Loucy (cell line): ENCODE measurements around the gene PRIMA1.

Experiments used
- H2AFZ ChIP-seq: fragments of 200-600 bp; sonication (generic); 2 replicates; pipeline ENCODE4 v1.6.0; 2016; ENCODE audit warnings: antibody characterized with exemption, mild to moderate bottlenecking, low read length, moderate library complexity
- H3F3A ChIP-seq: fragments of 200-600 bp; 2 replicates; pipeline ENCODE4 v1.6.0; 2016; ENCODE audit warnings: antibody characterized with exemption, low read depth, mild to moderate bottlenecking
- H3K27me3 ChIP-seq: fragments of 200-600 bp; sonication (generic); 2 replicates; pipeline ENCODE4 v1.6.1; 2014; ENCODE audit warnings: low read length, mild to moderate bottlenecking; ENCODE audit not compliant: insufficient read depth, poor library complexity, severe bottlenecking
- H3K36me3 ChIP-seq: fragments of 200-600 bp; sonication (generic); 2 replicates; pipeline ENCODE4 v1.6.1; 2016; ENCODE audit warnings: low read length; ENCODE audit not compliant: insufficient read depth
- H3K4me1 ChIP-seq: fragments of 200-600 bp; sonication (generic); 2 replicates; pipeline ENCODE4 v1.5.1; 2014; ENCODE audit warnings: low read length, mild to moderate bottlenecking; ENCODE audit not compliant: insufficient read depth, poor library complexity, severe bottlenecking
- H3K4me2 ChIP-seq: fragments of 200-600 bp; sonication (generic); 2 replicates; pipeline ENCODE4 v1.6.0; 2014; ENCODE audit warnings: antibody characterized with exemption, low read length, low read depth, mild to moderate bottlenecking; ENCODE audit not compliant: poor library complexity, severe bottlenecking
- H3K4me3 ChIP-seq: fragments of 200-600 bp; sonication (generic); 2 replicates; pipeline ENCODE4 v1.5.1; 2014; ENCODE audit warnings: low read length, mild to moderate bottlenecking, mixed read lengths; ENCODE audit not compliant: poor library complexity, severe bottlenecking
- H3K79me2 ChIP-seq: fragments of 200-600 bp; sonication (generic); 2 replicates; pipeline ENCODE4 v1.6.1; 2014; ENCODE audit warnings: low read length; ENCODE audit not compliant: insufficient read depth
- H3K9ac ChIP-seq: fragments of 200-600 bp; sonication (generic); 2 replicates; pipeline ENCODE4 v1.6.0; 2014; ENCODE audit warnings: mild to moderate bottlenecking, low read depth, low read length, moderate library complexity; ENCODE audit not compliant: poor library complexity, severe bottlenecking
- H3K9me2 ChIP-seq: fragments of 200-600 bp; sonication (generic); replicated peaks from 2 replicates; pipeline ENCODE4 v1.6.1; 2016; ENCODE audit warnings: low read depth, low read length, mixed read lengths
- H3K9me3 ChIP-seq: fragments of 200-600 bp; sonication (generic); 2 replicates; pipeline ENCODE4 v1.6.1; 2014; ENCODE audit warnings: mild to moderate bottlenecking, antibody characterized with exemption, low read length, low read depth; ENCODE audit not compliant: insufficient read depth
- H4K20me1 ChIP-seq: fragments of 200-600 bp; sonication (generic); 2 replicates; pipeline ENCODE4 v1.6.0; 2014; ENCODE audit warnings: antibody characterized with exemption, low read length, mild to moderate bottlenecking; ENCODE audit not compliant: insufficient read depth, poor library complexity, severe bottlenecking
- CTCF ChIP-seq: fragments of 200-600 bp; sonication (generic); conservative IDR thresholded peaks from 2 replicates; pipeline ENCODE4 v1.5.1; 2014; ENCODE audit warnings: mild to moderate bottlenecking, antibody characterized with exemption, low read length
- EZH2phosphoT487 ChIP-seq: fragments of 200-600 bp; IDR thresholded peaks from 2 replicates; pipeline ENCODE4 v1.6.1; 2018; ENCODE audit warnings: antibody characterized with exemption, mild to moderate bottlenecking, moderate library complexity, borderline replicate concordance

PRIMA1 gene

DNA sequence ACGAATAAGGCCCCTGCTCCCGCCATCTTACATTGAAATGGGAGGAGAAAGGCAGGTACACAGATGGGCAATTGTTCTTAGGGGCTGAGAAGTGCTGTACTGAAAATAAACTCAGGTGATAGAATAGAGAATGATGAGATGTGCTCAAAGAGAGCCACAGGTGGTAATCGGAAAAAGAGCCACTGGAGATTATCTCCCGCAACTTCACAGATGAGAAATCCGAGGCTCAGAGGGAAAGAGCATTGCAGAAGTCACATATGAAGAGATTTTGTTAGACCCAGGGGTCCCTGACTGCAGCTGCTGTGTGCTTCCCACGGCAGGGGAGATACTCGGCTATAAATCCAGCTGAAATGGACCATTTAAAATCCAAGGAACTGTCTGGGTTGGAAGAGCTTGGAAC is 73.7 kb downstream of the PRIMA1 start:
- no peaks in the 10 kb centered on the region for H3K4me1 ChIP-seq
- H3K9ac ChIP-seq, result no peak overlapping the region
- H3K9me2 ChIP-seq, result no peaks in the 10 kb centered on the region
- no peaks in the 10 kb centered on the region for H3K36me3 ChIP-seq
- TF ChIP-seq CTCF (no peak), EZH2phosphoT487 (no peak)
- H3F3A ChIP-seq, result no peaks in the 10 kb centered on the region
- no peaks in the 10 kb centered on the region for H3K9me3 ChIP-seq
- no peak overlapping the region for H2AFZ ChIP-seq
- H3K4me3 ChIP-seq, result no peak overlapping the region
- H3K79me2 ChIP-seq, result no peaks in the 10 kb centered on the region
- no peaks in the 10 kb centered on the region for H4K20me1 ChIP-seq
- no peak overlapping the region for H3K4me2 ChIP-seq
- H3K27me3 ChIP-seq, result no peaks in the 10 kb centered on the region

- Histone ChIP-seq H3K9me3 (no peaks in the 10 kb centered on the region), H3F3A (no peaks in the 10 kb centered on the region), H3K36me3 (no peaks in the 10 kb centered on the region)
These were observed 74.4 kb downstream of the PRIMA1 start for GRCh38 chr14:93713726-93714405.

DNA sequence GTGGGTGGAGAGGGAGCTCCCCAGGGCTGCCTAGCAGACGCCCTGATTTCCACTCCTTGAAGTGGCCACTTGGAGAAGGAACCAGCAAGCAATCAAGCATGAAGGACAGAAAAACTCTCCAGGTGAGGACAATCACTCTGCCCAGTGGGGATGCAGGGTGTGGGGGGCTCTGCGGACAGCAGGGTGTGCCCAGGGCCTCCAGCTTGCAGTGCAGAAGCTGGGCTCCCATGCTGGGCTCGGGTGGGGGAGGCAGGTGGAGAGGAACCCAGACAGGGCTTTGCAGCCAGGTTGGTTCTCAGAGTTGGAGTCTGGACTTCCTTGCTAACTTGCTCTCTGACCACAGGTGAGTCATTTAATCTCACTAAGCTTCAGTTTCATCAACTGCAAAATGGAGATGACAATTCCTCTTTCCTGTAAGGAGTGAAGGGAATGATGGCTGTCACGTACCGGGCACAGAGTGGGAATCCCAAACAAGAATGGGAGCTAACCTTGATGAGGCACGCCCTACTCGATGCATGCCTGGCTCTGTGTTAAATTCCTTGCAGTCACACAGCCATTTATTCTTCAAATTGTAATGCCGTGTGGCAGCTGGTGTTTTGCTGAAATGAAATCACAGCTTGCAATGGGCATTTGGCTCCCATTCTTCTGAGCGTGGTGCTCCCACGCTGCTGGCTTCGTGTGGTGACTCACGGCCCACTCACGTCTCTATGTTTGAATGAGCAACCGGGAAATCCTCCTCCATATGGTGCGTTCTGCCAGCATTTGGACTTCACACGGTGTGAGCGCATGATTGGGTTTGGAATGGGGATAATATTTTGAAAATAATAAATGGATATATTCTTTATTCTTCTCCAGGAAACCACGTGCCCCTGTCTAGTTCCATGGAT is 75.2 kb downstream of the PRIMA1 start:
- Histone ChIP-seq H2AFZ (no peak overlapping the region), H3K27me3 (no peaks in the 10 kb centered on the region), H3K4me2 (no peak overlapping the region), H3K9ac (no peak overlapping the region), H3K4me1 (no peaks in the 10 kb centered on the region), H3F3A (no peaks in the 10 kb centered on the region), H3K4me3 (no peak overlapping the region), H4K20me1 (no peaks in the 10 kb centered on the region), H3K9me3 (no peaks in the 10 kb centered on the region), H3K9me2 (no peaks in the 10 kb centered on the region), H3K79me2 (no peaks in the 10 kb centered on the region), H3K36me3 (no peaks in the 10 kb centered on the region)
- no peak for TF ChIP-seq EZH2phosphoT487
- TF ChIP-seq CTCF, result no peak

More at GRCh38 chr14:93713726-93714405, 74.4 kb downstream of the PRIMA1 start:
- no peaks in the 10 kb centered on the region for H3K9me2 ChIP-seq
- no peak overlapping the region for H3K9ac ChIP-seq
- no peak for TF ChIP-seq CTCF
- TF ChIP-seq EZH2phosphoT487, result no peak
- no peak overlapping the region for H3K4me2 ChIP-seq
- no peaks in the 10 kb centered on the region for H3K79me2 ChIP-seq
- no peak overlapping the region for H2AFZ ChIP-seq
- no peak overlapping the region for H3K4me3 ChIP-seq
- H4K20me1 ChIP-seq, result no peaks in the 10 kb centered on the region
- H3K27me3 ChIP-seq, result no peaks in the 10 kb centered on the region
- no peaks in the 10 kb centered on the region for H3K4me1 ChIP-seq
